BE2C (cell line): ENCODE data around the gene FAM120B.
"Not testable (repeated sequence)": the region's sequence is repeated elsewhere in the genome, so short reads cannot be mapped to it uniquely, and the experiment has no call there.

Source experiments
- DNase-seq: peaks from one replicate; pipeline ENCODE4 v3.0.0-alpha.2; 2020
- H3K27me3 ChIP-seq: fragments of 250-450 bp; sonication (Bioruptor Pico); 2 replicates; pipeline ENCODE4 v1.5.1; 2020; ENCODE audit warnings: mild to moderate bottlenecking
- H3K36me3 ChIP-seq: fragments of 250-450 bp; sonication (Bioruptor Pico); 2 replicates; pipeline ENCODE4 v1.5.1; 2020; ENCODE audit warnings: mild to moderate bottlenecking
- H3K4me1 ChIP-seq: fragments of 250-450 bp; sonication (Bioruptor Pico); 2 replicates; pipeline ENCODE4 v1.5.1; 2020
- H3K4me3 ChIP-seq: 2 replicates; pipeline ENCODE4 v1.5.1; 2011; ENCODE audit warnings: low read depth, low read length
- H3K9me3 ChIP-seq: fragments of 250-450 bp; sonication (Bioruptor Pico); 2 replicates; pipeline ENCODE4 v1.5.1; 2020
- CTCF ChIP-seq: IDR thresholded peaks from 2 replicates; pipeline ENCODE4 v1.5.1; 2012; ENCODE audit warnings: mild to moderate bottlenecking, low read depth, low read length

FAM120B gene

GRCh38 chr6:170394980-170395379 is 88.4 kb downstream of the FAM120B start:
- Histone ChIP-seq H3K9me3 (no peaks in the 10 kb centered on the region), H3K27me3 (no peaks in the 10 kb centered on the region), H3K4me3 (no peak overlapping the region), H3K36me3 (peaks cover 37% of the 10 kb centered on the region), H3K4me1 (no peaks in the 10 kb centered on the region; the same call in 1 of the 2 replicates)
- no peak for DNase-seq
- TF ChIP-seq CTCF: no peak

GRCh38 chr6:170398743-170399369 is 92.3 kb downstream of the FAM120B start:
- not testable (repeated sequence) for H3K9me3 ChIP-seq

GRCh38 chr6:170399955-170400558 is 93.5 kb downstream of the FAM120B start:
- not testable (repeated sequence) for H3K4me3 ChIP-seq, H3K4me1 ChIP-seq, H3K27me3 ChIP-seq, DNase-seq, H3K9me3 ChIP-seq
- peaks cover 42% of the 10 kb centered on the region for H3K36me3 ChIP-seq

More at GRCh38 chr6:170398743-170399369, 92.3 kb downstream of the FAM120B start:
- not testable (repeated sequence) for H3K4me1 ChIP-seq, H3K27me3 ChIP-seq, H3K4me3 ChIP-seq, DNase-seq
- H3K36me3 ChIP-seq: peaks cover 37% of the 10 kb centered on the region

GRCh38 chr6:170402318-170403040 is 95.9 kb downstream of the FAM120B start:
- Histone ChIP-seq H3K4me3 (no peak overlapping the region), H3K36me3 (peaks cover 30% of the 10 kb centered on the region), H3K27me3 (no peaks in the 10 kb centered on the region), H3K9me3 (no peaks in the 10 kb centered on the region), H3K4me1 (no peaks in the 10 kb centered on the region)
- no peak for DNase-seq
- TF ChIP-seq CTCF: no peak

- H3K9me3 ChIP-seq: no peaks in the 10 kb centered on the region
- TF ChIP-seq CTCF: no peak
- H3K4me1 ChIP-seq: no peaks in the 10 kb centered on the region
- no peak overlapping the region for H3K4me3 ChIP-seq
- DNase-seq: no peak
- H3K36me3 ChIP-seq: peaks cover 27% of the 10 kb centered on the region
- no peaks in the 10 kb centered on the region for H3K27me3 ChIP-seq
Measured at GRCh38 chr6:170403451-170403850, 96.9 kb downstream of the FAM120B start.

GRCh38 chr6:170404036-170404435 is 97.5 kb downstream of the FAM120B start:
- H3K4me3 ChIP-seq: no peak overlapping the region
- no peak for TF ChIP-seq CTCF
- peaks cover 27% of the 10 kb centered on the region for H3K36me3 ChIP-seq
- no peak for DNase-seq
- no peaks in the 10 kb centered on the region for H3K9me3 ChIP-seq
- no peaks in the 10 kb centered on the region for H3K4me1 ChIP-seq
- H3K27me3 ChIP-seq: no peaks in the 10 kb centered on the region

- Histone ChIP-seq H3K36me3 (peaks cover 27% of the 10 kb centered on the region), H3K27me3 (no peaks in the 10 kb centered on the region), H3K4me3 (no peak overlapping the region), H3K9me3 (no peaks in the 10 kb centered on the region), H3K4me1 (no peaks in the 10 kb centered on the region)
- DNase-seq: no peak
- TF ChIP-seq CTCF: no peak
Measured at GRCh38 chr6:170404697-170405096, 98.1 kb downstream of the FAM120B start.
